ENCODE results near the gene ISG15. TPM values are rescaled to one million over a fixed set of nuclear protein-coding genes. Genes with fewer than 3 reads are reported as not detected.

The ISG15 gene
- total and polyA plus RNA-seq, 2 of the 13 experiments (the other 11 are each of a cell fraction or from before 2014, with no cell fraction given), result 42.1 to 54.9 TPM

DNA sequence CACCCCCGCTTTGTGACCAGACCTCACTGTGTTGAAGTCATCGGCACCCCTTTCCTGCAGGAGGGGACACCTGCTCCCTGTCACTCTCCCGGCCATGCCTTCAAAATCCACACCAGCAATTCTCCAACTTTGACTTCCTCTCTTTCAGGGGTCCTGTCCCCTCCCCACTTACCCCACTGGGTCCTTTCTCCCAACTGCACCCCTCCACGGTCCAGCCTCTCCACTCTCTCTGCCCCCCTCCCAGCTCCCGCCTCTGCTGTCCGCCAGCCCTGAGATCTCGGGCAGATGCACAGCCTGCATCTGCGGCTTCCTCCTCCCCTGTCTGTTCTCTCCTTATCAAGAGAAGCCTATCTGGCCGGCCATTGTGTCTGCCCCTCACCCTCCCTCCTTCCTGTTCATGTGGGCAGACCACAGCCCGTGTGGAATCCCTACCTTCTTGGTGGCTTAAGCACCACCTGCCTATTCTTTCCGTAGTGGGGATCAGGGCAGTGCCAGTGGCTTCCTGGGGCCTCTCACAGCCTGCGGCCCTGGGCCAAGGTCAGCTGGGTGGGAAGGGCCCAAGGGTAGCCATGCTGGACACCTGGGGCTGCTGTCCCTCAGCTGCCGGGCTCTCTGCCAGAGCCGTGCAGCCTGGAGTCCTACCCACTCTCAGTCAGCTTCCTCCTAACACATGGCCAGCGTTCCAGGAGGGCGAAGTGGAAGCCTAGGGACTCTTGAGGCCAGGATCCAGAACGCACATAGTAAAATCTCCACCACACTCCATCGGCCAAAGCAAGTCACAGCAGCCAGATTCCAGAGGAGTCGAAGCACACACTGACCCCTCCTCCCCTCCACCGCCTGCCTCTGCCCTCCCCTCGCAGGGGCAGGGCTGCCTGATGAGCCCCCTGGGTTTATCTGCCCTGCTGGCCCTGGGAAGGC lies 8.3 kb upstream of the ISG15 start (continued):
- TF ChIP-seq LCORL (IDR thresholded peaks at IDR 0.05), result no peak
- no peak for TF ChIP-seq LCORL (CRISPR knock-in tag; IDR thresholded peaks at IDR 0.05)
- TF ChIP-seq HNF4G (IDR thresholded peaks at IDR 0.05; ENCODE audit: borderline replicate concordance, low read depth, low read length), result no peak
- peak; percentile 25; the same call in 1 of the 2 replicates for TF ChIP-seq HNF4G (CRISPR knock-in tag; IDR thresholded peaks at IDR 0.05; ENCODE audit: borderline replicate concordance, low read depth)
- TF ChIP-seq CREB1 (IDR thresholded peaks at IDR 0.05), result no peak
- TF ChIP-seq CREB1 (CRISPR knock-in tag; IDR thresholded peaks at IDR 0.05), result no peak
- no peak for TF ChIP-seq CENPBD1 (CRISPR knock-in tag; IDR thresholded peaks at IDR 0.05; ENCODE audit: borderline replicate concordance, low read depth)
- TF ChIP-seq KDM5A (IDR thresholded peaks at IDR 0.05; ENCODE audit: borderline replicate concordance, low read length), result no peak
- peak; percentile 71 for TF ChIP-seq FOXC1 (CRISPR knock-in tag; IDR thresholded peaks at IDR 0.05; ENCODE audit: borderline replicate concordance)
- TF ChIP-seq, protein P1, sequence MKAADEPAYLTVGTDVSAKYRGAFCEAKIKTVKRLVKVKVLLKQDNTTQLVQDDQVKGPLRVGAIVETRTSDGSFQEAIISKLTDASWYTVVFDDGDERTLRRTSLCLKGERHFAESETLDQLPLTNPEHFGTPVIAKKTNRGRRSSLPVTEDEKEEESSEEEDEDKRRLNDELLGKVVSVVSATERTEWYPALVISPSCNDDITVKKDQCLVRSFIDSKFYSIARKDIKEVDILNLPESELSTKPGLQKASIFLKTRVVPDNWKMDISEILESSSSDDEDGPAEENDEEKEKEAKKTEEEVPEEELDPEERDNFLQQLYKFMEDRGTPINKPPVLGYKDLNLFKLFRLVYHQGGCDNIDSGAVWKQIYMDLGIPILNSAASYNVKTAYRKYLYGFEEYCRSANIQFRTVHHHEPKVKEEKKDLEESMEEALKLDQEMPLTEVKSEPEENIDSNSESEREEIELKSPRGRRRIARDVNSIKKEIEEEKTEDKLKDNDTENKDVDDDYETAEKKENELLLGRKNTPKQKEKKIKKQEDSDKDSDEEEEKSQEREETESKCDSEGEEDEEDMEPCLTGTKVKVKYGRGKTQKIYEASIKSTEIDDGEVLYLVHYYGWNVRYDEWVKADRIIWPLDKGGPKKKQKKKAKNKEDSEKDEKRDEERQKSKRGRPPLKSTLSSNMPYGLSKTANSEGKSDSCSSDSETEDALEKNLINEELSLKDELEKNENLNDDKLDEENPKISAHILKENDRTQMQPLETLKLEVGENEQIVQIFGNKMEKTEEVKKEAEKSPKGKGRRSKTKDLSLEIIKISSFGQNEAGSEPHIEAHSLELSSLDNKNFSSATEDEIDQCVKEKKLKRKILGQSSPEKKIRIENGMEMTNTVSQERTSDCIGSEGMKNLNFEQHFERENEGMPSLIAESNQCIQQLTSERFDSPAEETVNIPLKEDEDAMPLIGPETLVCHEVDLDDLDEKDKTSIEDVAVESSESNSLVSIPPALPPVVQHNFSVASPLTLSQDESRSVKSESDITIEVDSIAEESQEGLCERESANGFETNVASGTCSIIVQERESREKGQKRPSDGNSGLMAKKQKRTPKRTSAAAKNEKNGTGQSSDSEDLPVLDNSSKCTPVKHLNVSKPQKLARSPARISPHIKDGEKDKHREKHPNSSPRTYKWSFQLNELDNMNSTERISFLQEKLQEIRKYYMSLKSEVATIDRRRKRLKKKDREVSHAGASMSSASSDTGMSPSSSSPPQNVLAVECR (CRISPR knock-in tag; IDR thresholded peaks at IDR 0.05; ENCODE audit: borderline replicate concordance), result peak; percentile 65; the same call in 1 of the 2 replicates
- TF ChIP-seq ZNF749 (CRISPR knock-in tag; IDR thresholded peaks at IDR 0.05; ENCODE audit: borderline replicate concordance), result no peak
- TF ChIP-seq ETV6 (CRISPR knock-in tag; conservative IDR thresholded peaks at IDR 0.05), result 0 out of 2 replicates have a peak, but pooled peaks have one; percentile 20
- TF ChIP-seq BCLAF1 (IDR thresholded peaks at IDR 0.05), result no peak
- TF ChIP-seq MTA3 (CRISPR knock-in tag; IDR thresholded peaks at IDR 0.05), result no peak
- no peak for TF ChIP-seq GPN1 (CRISPR knock-in tag; IDR thresholded peaks at IDR 0.05; ENCODE audit: borderline replicate concordance)
- TF ChIP-seq, protein P2, sequence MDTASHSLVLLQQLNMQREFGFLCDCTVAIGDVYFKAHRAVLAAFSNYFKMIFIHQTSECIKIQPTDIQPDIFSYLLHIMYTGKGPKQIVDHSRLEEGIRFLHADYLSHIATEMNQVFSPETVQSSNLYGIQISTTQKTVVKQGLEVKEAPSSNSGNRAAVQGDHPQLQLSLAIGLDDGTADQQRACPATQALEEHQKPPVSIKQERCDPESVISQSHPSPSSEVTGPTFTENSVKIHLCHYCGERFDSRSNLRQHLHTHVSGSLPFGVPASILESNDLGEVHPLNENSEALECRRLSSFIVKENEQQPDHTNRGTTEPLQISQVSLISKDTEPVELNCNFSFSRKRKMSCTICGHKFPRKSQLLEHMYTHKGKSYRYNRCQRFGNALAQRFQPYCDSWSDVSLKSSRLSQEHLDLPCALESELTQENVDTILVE (CRISPR knock-in tag; IDR thresholded peaks at IDR 0.05), result no peak
- TF ChIP-seq POLR2A (IDR thresholded peaks at IDR 0.05; ENCODE audit: insufficient read depth in 1 of 2, low read depth in 2 of 2, low read length in 2 of 2), result 0 out of 4 replicates have a peak, but pooled peaks of 1 of the 2 experiments have one; percentile 31
- TF ChIP-seq FOSL1 (CRISPR knock-in tag; IDR thresholded peaks at IDR 0.05; ENCODE audit: borderline replicate concordance), result no peak
- TF ChIP-seq CREM (IDR thresholded peaks at IDR 0.05), result no peak
- TF ChIP-seq CREM (CRISPR knock-in tag; IDR thresholded peaks at IDR 0.05), result no peak
- TF ChIP-seq ZFP41 (CRISPR knock-in tag; IDR thresholded peaks at IDR 0.05; ENCODE audit: borderline replicate concordance), result no peak
- TF ChIP-seq ZNF235 (CRISPR knock-in tag; IDR thresholded peaks at IDR 0.05; ENCODE audit: borderline replicate concordance), result 0 out of 2 replicates have a peak, but pooled peaks have one; percentile 59

Data from HepG2 (cell line).